Astrocyte (in vitro differentiated cells and primary cell): ENCODE measurements around the gene SWT1.

ENCODE experiments used
- CTCF ChIP-seq: IDR thresholded peaks from 2 replicates; pipeline ENCODE4 v1.5.1; 2011; ENCODE audit warnings: low read depth, mild to moderate bottlenecking, inconsistent platforms, low read length, moderate library complexity; ENCODE audit not compliant: insufficient read depth
- EZH2 ChIP-seq: IDR thresholded peaks from 2 replicates; pipeline ENCODE4 v1.6.1; 2012; ENCODE audit warnings: mild to moderate bottlenecking, low read length, inconsistent platforms; ENCODE audit not compliant: insufficient read depth

- TF ChIP-seq EZH2, result no peak
- TF ChIP-seq CTCF, result no peak
Observed at GRCh38 chr1:185300152-185300551, 143.2 kb downstream of the SWT1 start.
